ENCODE results near the gene ANKRD34A.
A peak's percentile ranks its signal among the peaks of the same experiment; 100 is the strongest.

Gene ANKRD34A

DNA sequence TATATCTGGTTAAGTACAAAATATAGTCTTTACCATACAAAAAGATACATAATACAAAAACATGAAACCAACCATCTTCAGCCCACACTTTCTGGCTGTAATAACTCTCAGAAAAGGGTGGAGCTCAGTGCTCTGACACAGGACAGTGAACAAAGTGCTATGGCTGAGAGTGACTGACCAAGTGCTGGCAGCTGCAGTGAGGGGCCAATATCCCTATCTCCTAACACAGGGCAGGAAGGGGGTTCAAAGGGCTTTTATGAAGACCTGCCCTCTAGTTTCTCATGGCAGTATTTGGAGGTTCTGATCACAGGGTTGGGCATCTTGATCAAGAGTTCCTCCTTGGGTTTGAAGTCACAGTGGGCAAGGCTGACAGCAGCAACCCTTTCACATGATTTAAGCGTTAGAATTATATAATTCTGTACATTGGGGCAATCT lies 28.1 kb upstream of the ANKRD34A start:
- H3K4me3 ChIP-seq (ENCODE audit: low read depth, low read length): peak overlapping the region; percentile 84
- no peak for DNase-seq (ENCODE audit: low read depth)

DNA sequence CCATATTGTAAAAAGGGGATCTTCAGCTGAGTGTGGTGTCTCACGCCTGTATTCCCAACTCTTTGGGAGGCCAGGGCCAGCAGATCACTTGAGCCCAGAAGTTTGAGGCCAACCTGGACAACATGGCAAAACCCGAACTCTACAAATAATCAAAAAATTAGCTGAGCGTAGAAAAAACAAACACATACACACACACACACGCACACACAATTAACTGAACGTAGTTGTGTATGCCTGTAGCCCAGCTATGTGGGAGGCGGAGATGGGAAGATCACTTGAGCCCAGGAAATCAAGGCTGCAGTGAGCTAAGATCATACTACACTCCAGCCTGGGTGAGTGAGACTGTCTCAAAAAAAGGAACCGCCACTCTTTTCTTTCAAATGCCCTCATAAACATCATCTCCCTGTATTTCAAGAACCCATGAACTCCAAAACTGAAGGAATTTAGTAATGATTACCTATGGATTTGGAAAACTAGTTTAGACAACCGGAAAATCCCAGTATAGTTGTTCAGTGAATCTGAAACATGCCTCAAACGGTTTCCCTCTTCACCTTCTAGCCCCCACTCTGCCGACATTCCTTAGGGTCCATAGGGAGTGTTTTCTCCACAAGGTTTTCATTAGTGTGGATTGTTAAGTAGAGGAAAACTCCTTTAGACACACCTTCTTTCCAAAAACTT lies 27.5 kb upstream of the ANKRD34A start:
- peak overlapping the region; percentile 84 for H3K4me3 ChIP-seq (ENCODE audit: low read depth, low read length)

DNA sequence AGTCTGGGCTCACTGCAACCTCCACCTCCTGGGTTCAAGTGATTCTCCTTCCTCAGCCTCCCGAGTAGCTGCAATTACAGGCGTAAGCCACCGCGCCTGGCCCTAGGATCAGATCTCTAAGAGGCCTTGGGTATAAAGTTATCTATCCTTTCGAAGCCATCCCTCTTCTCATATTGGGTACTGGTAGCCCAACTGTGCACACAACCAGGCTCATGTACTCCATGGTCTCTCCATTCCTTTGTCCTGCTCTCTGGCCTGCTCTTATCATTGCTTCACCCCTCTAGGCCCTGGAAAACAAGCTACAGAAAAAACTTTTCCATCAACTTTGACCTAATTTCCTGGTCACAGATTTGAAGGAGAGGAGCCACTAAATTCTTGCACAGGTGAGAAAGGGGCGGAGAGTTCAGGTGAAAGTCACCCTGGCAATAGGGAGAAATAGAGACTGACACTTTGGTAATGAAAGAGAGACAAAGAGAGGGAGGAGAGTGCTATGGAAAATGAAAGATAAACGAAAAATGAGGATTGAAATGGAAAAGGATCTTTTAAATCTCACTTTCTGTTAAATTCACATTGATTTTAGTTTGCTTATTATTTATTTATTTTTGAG lies 26.0 kb upstream of the ANKRD34A start:
- DNase-seq (ENCODE audit: low read depth): no peak
- no peak overlapping the region for H3K4me3 ChIP-seq (ENCODE audit: low read depth, low read length)

More for the DNA sequence above, 27.5 kb upstream of the ANKRD34A start:
- DNase-seq (ENCODE audit: low read depth): peak; percentile 29

DNA sequence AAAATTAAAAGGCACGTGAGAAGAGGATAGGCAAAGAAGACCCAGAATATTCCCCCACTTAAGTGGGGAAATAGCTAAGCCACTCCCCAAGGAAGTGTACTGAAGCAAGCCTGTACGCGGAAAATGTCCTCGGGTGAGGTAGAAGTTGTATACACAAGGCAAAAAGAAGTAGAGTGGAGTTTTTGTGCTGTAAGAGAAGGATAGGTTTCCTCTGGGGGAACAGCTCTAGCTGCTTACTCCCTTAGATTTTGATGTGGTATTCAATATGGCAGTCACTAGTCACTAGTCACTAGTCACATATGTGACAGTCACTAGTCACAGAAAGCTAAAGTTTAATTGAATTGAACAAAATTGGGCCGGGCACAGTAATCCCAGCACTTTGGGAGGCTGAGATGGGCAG lies 24.4 kb upstream of the ANKRD34A start:
- DNase-seq (ENCODE audit: low read depth): no peak
- H3K4me3 ChIP-seq (ENCODE audit: low read depth, low read length): no peak overlapping the region

DNA sequence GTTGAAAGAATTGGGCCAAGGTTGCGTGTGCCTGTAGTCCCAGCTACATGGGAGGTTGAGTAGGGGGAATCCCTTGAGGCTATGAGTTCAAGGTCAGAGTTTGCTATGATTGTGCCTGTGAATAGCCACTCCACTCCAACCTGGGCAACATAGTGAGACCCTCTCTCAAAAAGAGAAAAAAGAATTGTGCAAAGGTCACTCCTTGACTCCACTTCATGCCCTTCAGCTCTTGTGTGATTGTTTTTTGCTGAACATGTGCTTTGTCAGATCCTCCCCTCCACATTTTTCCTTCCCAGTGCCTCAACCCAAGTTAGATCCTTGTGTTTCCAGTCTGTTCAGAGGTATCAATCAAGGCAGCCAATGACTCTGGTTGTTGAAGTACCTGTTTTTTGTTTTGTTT lies 23.6 kb upstream of the ANKRD34A start:
- no peak overlapping the region for H3K4me3 ChIP-seq (ENCODE audit: low read depth, low read length)
- DNase-seq (ENCODE audit: low read depth): no peak

DNA sequence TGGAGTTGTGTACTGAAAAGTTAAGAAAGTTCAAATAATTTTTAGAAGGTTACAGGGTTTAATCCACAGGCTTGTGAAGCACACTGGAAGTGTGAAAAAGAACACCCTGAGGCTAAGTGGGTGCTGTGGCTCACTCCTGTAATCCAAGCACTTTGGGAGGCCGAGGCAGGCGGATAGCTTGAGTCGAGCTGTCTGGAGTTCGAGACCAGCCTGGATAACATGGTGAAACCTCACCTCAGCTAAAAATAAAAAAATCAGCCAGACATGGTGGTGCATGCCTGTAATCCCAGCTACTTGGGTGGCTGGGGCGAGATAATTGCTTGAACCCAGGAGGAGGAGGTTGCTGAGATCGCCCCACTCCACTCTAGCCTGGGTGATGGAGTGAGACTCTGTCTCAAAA lies 22.2 kb upstream of the ANKRD34A start:
- DNase-seq (ENCODE audit: low read depth): no peak
- no peak overlapping the region for H3K4me3 ChIP-seq (ENCODE audit: low read depth, low read length)

DNA sequence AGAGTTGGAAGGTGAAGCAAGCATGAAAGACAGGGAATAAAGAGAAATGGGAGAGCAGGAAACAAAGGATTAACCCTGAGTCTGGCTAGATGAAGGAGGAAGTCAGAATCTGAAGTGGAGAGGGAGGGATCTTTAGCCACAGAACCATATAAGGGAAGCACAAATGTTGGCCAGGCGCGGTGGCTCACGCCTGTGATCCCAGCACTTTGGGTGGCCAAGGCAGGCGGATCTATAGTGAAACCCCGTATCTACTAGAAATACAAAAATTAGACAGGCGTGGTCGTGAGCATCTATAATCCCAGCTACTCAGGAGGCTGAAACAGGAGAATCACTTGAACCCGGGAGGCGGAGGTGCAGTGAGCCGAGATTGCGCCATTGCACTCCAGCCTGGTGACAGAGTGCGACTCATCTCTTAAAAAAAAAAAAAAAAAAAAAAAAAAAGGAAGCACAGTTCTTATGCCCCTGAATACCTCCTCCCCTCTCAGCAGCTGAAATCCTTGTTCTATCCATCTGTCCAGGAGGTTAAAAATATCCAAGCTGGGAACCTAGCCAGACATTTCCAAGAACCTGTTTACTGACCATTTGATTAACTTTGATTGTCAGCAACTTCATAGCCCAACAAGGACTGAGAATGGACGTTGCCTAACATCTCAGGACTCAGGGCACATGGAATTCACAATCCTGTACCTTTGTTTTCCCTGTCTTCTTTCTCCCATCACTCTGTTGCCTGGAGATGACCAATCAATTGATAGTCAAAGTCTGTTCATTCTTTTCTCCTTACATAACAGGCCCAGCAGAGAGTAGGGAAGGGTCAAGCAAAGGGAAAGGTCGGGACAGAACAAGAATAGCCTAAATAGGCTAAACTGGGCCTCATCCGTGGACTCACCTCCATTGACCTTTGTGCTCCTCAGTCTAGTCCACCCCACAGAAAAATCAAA lies 21.4 kb upstream of the ANKRD34A start:
- DNase-seq (ENCODE audit: low read depth): peak; percentile 73
- H3K4me3 ChIP-seq (ENCODE audit: low read depth, low read length): no peak overlapping the region

DNA sequence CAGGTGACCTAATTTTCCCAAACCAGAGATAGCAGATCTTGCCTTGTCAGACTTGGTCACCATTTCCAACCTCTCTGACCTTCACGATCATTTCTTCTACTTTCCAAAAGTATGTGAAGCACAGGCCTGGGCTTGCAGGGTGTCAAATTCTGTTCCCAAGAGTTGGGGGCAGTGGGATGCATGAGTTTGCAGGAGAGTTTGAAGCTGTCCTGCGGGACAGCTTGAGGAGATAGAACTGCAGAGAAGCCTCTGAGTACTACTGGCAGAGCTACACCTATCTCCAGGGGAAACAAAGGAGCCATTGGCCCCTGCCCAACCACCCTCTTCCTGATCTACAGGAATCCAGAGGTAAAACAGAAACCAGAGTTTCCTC lies 20.7 kb upstream of the ANKRD34A start:
- H3K4me3 ChIP-seq (ENCODE audit: low read depth, low read length): no peak overlapping the region
- DNase-seq (ENCODE audit: low read depth): no peak

DNA sequence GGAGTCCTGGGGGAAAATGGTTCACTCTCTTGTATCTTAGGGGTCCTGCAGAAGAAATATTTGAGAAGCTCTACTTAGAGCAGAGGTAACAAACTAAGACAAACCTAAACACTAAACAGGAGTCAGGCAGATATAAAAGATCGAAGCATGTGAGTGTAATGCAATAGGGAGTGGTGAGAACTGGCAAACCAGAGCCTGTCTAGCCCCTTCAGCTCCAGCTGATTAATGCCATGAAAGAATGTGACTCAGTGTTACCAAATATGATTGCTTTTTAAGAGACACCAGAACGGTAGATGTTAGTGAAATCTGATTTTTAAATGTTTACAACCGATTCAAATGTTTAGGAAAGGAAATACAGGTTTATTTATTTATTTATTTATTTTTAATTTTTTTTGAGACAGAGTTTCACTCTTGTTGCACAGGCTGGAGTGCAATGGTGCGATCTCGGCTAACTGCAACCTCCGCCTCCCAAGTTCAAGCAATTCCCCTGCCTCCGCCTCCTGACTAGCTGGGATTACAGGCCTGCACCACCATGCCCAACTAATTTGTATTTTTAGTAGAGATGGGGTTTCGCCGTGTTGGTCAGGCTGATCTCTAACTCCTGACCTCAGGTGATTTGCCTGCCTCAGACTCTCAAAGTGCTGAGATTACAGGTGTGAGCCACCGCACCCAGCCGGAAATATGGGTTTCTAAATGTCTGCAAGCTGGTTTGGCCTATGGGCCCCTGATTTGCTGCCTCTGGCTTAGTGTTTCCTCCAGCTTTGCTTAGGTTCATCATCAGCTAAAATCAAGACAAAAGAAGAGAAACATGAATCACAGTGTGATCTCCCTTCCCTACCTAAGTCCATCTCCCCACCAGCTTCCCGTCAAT lies 19.8 kb upstream of the ANKRD34A start:
- H3K4me3 ChIP-seq (ENCODE audit: low read depth, low read length): no peak overlapping the region
- no peak for DNase-seq (ENCODE audit: low read depth)

DNA sequence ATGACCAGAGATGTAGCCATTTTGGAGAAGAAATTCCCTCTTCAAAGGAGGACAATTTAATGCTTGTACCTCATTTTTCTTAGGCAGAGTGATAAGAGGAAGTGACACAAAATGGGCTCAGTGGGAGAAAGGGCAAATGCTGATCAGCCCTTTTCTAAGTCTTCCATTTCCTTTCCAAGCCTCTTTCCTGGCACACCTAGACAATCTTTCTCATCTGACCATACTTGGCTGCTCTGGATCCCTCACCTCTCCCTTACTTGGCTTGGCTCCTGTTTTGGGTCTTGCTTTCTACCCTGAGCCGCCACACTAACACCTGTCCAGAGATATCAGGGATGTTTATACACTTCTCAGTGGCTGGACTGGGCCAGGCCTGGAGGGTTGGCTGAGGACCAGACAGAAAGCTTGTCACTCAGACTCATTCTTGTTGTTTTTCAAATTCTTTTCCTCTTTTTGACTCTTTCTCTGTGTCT lies 18.9 kb upstream of the ANKRD34A start:
- no peak overlapping the region for H3K4me3 ChIP-seq (ENCODE audit: low read depth, low read length)

DNA sequence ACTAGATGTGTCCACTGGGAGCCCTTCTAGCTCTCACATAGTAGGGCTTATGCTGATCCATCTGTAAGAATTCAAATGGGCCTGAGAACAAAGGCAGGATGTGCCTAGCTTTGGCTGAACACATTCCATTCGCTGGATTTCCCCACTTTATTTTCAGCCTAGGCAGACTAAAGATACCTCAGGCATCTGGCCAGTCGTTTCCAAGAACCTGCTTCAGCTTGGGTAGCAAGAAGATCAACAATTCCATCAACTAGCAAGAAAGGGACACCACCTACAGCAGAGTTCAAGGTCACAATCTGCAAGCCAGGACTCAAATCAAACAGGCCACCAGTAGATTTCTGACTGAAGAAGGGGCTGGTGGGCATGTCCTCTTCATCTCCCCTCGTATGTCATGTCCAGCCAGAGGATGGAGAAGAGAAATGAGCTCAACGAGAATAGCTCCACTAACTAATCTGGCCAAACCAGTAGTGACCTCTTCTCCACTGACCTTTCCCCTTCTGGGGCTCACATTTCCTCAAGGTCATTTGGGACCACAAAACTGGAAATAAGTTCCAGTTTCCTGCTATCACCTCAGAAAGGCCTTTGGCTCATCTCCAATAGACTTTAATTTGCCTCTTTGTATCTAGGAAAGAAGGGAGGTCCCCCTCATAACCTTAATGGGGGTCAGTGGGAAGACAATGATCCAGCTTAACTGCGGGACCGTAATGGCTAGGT lies 17.8 kb upstream of the ANKRD34A start:
- no peak for DNase-seq (ENCODE audit: low read depth)
- no peak overlapping the region for H3K4me3 ChIP-seq (ENCODE audit: low read depth, low read length)

More for the DNA sequence above, 18.9 kb upstream of the ANKRD34A start:
- DNase-seq (ENCODE audit: low read depth): no peak

DNA sequence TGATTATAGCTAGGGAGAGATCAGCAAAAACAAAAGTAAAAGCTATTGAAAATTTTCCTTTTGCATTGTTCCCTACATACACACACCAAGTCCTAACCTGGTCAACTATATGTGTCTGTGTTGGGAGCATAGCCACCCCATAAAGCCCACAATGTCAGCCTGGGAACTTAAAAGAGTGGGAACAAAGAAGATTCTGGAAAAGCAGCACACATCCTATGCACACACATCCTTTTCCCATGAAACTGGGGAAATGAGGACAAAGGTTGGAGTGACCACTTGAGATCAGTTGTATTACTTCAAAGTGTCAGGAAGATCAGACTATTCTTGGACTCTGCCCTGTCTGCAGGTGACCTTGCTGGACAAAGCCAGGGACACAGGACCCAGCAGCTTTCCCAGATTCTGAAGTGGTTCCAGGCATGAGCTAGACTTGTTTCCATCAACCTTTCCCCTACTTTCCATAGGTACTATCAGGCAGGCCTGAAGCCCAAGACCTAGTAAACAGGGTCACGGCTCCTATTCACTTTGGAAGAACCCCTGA lies 16.2 kb upstream of the ANKRD34A start:
- DNase-seq (ENCODE audit: low read depth): no peak
- no peak overlapping the region for H3K4me3 ChIP-seq (ENCODE audit: low read depth, low read length)

DNA sequence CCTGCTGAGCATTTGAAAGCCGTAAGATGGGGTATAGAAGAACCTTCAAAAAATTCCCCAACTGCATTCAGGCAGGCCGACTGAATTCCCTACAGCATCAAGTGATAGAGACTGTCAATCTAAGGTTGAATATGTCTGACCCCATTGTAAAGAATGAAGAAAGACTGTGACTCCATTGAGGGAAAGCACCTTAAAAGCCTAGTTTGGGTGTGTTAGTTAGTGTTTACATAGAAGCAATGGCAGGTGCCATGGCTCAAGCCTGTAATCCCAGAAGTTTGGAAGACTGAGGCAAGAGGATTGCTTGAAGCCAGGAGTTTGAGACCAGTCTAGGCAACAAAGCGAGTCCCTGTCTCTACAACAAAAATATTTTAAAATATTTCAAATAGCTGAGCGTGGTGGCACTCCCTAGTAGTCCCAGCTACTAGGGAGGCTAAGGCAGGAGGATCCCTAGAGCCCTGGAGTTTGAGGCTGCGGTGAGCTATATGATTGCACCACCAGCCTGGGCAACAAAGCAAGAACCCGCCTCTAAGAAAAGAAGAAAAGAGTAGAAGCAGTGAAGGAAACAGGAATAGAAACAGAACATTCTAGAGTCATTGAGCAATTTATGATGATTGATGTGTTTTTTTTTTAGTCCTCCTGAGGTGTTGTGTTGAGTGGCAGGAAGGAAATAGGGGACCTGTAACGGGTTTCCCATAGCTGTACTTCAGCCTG lies 15.5 kb upstream of the ANKRD34A start:
- no peak for DNase-seq (ENCODE audit: low read depth)
- peak overlapping the region; percentile 7 for H3K4me3 ChIP-seq (ENCODE audit: low read depth, low read length)

DNA sequence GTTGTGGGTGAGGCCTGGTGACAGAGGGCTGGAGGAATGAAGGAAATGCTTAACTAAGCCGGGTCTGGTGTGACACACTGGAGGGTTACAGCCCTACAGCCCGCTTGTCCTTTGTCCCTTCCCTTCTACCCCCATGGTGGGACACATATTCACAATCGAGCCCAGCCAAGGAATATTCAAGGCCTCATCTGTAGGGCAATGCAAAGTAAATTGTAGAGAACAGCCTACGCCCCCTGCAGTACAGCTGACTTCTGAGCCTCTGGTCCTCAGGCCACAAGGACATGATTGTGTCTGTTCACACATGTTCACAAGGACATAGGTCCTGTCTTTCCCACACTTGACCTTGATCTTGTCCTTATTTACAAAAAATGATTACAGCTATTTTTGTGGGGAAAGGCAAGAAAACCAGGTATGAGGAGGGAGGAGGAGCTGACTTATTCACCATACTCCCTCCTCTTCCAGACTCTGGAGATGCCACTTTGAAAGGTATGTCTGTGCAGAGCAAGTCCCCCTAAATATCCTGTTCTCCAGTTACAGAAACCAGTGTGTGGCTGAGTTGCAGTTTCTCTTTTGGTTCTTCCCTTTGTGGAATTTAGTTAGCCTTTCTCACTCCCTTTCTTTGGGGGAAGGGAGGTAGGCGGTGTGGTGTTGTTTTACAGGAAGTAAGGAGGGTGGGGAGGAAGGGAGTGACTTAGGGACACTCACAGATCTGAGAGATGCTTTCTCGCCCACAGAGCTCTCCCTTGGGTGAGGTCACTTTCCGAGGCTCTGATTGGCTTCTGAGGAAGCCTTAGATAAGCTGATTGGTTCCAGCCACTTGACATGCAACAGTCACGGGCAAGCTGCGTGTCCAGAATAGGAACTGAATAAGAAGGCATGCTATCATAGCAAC lies 14.7 kb upstream of the ANKRD34A start:
- peak overlapping the region; percentile 37 for H3K4me3 ChIP-seq (ENCODE audit: low read depth, low read length)
- peak; percentile 100 for DNase-seq (ENCODE audit: low read depth)

DNA sequence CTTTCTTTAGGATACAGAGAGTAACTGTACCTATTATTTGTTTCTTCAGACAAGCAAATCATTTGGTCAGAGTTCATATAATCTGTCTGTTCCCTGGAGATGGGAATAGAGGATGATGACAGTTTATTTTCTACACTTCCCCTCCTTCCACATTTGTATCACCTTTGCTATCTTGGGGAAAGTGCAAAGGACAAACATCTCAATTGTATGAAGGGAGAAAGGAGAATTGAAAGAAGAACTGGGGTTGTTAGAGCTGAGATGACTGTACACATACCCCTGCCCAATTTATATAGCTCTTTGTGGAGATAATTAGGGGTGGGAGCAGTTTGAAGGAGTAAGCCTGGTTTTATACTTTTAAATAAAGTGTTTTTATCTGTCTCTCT lies 14.1 kb upstream of the ANKRD34A start:
- no peak for DNase-seq (ENCODE audit: low read depth)
- H3K4me3 ChIP-seq (ENCODE audit: low read depth, low read length): peak overlapping the region; percentile 37

DNA sequence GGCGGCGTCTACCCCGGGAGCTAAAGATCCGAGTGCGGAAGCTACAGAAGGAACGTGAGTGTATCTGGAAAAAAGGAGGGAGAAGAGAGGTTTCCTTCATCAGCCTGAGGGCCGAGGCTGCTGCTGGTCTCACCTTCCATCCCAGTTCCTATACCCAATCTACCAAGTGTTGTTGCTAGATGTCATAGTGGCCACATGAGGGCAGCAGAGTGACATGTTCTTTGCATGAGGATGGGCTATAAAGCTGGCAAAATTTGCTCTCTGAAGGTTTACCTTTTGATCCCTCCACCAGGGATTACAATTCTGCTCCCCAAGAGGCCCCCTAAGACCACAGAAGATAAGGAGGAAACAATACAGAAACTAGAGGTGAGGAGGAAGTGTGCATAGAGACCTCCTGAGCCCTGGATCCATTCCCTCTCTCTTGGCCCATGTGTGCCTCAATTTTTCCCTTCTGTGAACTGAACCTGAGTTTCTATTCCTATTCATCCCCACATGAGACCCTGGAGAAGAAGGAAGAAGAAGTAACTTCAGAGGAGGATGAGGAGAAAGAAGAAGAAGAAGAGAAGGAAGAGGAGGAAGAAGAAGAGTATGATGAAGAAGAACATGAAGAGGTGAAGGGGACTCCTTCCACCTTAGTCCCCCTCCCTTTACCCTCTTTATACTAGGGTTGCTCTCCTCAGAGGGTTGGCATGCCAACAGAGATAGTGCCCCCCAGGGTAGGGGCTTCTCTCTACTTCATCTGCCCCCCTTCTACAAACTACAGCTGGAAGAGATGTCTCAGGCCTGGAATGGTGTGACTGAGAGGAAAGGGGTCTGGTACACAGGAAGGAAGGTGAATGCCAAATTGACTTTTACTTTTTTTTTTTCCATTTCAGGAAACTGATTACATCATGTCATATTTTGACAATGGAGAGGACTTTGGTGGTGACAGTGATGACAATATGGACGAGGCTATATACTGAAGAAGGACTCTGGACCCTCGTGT lies 13.4 kb upstream of the ANKRD34A start:
- H3K4me3 ChIP-seq (ENCODE audit: low read depth, low read length): no peak overlapping the region
- DNase-seq (ENCODE audit: low read depth): peak; percentile 58
